NT2/D1 (cell line): ENCODE data around the gene OR13G1.

Experiments
- DNase-seq: peaks from one replicate; pipeline ENCODE4 v3.0.0-alpha.2; 2011; ENCODE audit warnings: low read depth, low spot score
- H3K27me3 ChIP-seq: 2 replicates; pipeline ENCODE4 v1.6.0; 2011; ENCODE audit warnings: mild to moderate bottlenecking; ENCODE audit not compliant: insufficient read length, insufficient read depth
- H3K36me3 ChIP-seq: 2 replicates; pipeline ENCODE4 v1.6.1; 2011; ENCODE audit warnings: mild to moderate bottlenecking, low read length, mixed read lengths; ENCODE audit not compliant: insufficient read depth, insufficient read length
- H3K4me1 ChIP-seq: 2 replicates; pipeline ENCODE4 v1.5.1; 2011; ENCODE audit not compliant: insufficient read depth, insufficient read length
- H3K4me3 ChIP-seq: 2 replicates; pipeline ENCODE4 v1.5.1; 2011; ENCODE audit warnings: low read depth; ENCODE audit not compliant: insufficient read length
- H3K9ac ChIP-seq: 2 replicates; pipeline ENCODE4 v1.6.0; 2011; ENCODE audit warnings: low read depth; ENCODE audit not compliant: insufficient read length
- H3K9me3 ChIP-seq: 2 replicates; pipeline ENCODE4 v1.5.1; 2011; ENCODE audit warnings: mild to moderate bottlenecking, low read length; ENCODE audit not compliant: insufficient read depth
- SUZ12 ChIP-seq: IDR thresholded peaks from 2 replicates; pipeline ENCODE4 v1.6.1; 2011; ENCODE audit not compliant: insufficient read length, insufficient read depth; ENCODE audit errors: extremely low read depth
- YY1 ChIP-seq: IDR thresholded peaks from 2 replicates; pipeline ENCODE4 v1.6.1; 2011; ENCODE audit not compliant: insufficient read length, insufficient read depth
- ZNF274 ChIP-seq: IDR thresholded peaks from 2 replicates; pipeline ENCODE4 v1.6.1; 2011; ENCODE audit warnings: mild to moderate bottlenecking, low read depth, low read length

The OR13G1 gene

DNA sequence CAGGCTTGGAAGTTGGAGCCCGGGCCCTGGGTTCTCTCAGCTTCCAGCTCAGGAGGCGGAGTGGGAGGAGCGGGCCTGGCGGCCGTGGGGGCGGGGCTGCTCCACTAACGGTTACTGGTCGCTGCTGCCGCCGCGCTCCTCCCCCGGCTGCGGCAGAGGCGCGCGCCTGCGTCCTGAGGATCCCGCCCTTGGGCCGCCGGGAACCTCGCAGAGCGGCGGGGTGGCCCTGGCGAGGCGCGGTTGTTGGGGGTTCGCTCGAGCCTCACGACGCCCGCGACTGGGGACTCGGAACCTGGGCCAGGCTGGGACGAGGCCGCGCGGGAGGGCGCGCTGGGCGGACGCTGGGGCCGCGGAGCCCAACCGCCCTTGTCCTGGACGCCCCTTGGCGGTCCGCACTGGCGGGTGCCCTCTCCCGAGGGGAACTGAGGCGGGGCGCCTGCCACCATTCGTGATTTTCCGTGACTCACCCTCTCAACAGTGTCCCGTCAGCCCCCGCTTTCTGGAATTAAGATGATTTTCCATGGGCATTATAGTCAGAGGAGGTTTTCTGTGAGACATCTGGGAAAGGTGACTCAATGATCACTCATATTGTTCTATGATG, 40.1 kb downstream of the OR13G1 start:
- Histone ChIP-seq H3K9me3 (no peaks in the 10 kb centered on the region), H3K27me3 (no peaks in the 10 kb centered on the region), H3K4me3 (no peak overlapping the region), H3K9ac (no peak overlapping the region), H3K4me1 (no peaks in the 10 kb centered on the region), H3K36me3 (no peaks in the 10 kb centered on the region)
- no peak for DNase-seq
- no peak for TF ChIP-seq SUZ12
- no peak for TF ChIP-seq YY1
- no peak for TF ChIP-seq ZNF274

DNA sequence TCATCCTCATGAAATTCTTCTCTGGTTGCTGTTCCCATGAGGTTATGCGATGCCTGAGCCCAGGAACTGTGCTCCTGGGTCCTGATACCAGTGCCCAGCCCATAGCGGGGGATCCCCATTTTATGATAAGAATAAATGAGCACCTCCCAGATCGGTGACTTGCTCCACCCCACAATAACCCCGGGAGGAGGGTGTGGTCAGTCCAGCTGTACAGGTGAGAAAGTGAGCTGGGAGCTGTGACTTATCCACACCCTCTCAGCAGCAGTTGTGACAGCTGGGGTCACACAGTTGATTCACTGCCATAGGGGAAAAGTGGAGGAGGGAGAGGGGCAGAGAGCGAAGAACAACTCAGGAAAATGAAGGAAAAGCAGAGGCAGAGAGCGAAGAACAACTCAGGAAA, 40.8 kb downstream of the OR13G1 start:
- Histone ChIP-seq H3K9me3 (no peaks in the 10 kb centered on the region), H3K4me1 (no peaks in the 10 kb centered on the region), H3K36me3 (no peaks in the 10 kb centered on the region), H3K9ac (no peak overlapping the region), H3K27me3 (no peaks in the 10 kb centered on the region), H3K4me3 (no peak overlapping the region)
- TF ChIP-seq SUZ12 (no peak), ZNF274 (no peak), YY1 (no peak)
- DNase-seq = no peak

DNA sequence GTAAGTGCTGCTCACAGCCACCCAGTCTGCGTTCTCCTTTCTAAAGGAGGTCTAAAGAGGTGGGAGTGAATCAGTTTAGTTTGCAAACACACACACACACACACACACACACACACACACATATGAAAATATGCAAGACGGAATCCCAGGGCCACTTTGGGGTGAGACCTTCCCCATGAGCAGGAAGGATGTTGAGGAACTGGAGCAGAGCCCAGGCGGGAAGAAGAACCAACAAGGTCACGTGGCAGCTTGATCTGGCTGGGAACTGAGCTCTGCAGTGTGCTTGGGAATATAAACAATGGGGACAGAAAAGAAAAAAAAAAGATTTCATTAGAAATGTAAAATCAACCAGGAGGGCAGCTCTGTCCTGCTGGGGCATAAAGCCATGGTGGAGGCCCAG, 41.5 kb downstream of the OR13G1 start:
- no peaks in the 10 kb centered on the region for H3K36me3 ChIP-seq
- TF ChIP-seq SUZ12 = no peak
- no peak for TF ChIP-seq YY1
- TF ChIP-seq ZNF274 = no peak
- H3K9me3 ChIP-seq = no peaks in the 10 kb centered on the region
- H3K4me1 ChIP-seq = no peaks in the 10 kb centered on the region
- no peak overlapping the region for H3K4me3 ChIP-seq
- no peak for DNase-seq
- no peak overlapping the region for H3K9ac ChIP-seq
- H3K27me3 ChIP-seq = no peaks in the 10 kb centered on the region

DNA sequence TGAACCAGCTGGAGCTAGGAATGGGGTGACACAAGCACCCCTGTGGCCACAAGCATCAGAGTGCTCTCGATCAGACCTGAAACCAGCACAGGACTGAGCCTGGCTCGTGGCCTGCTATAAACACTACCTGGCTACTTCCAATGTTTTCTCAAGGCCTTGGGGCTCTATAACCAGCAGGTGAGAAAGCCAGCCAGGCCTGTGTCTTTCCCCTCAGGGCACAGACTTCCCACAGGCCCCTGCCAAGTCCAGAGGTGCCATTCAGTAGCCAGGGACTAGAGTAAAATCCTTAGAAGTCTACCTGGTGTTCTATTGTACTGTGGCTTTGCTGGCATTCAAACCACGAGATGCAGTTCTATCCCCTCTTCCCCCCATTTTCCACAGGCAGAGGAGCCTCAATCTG, 51.6 kb downstream of the OR13G1 start:
- Histone ChIP-seq H3K36me3 (no peaks in the 10 kb centered on the region), H3K9me3 (no peaks in the 10 kb centered on the region), H3K9ac (no peak overlapping the region), H3K27me3 (no peaks in the 10 kb centered on the region), H3K4me3 (no peak overlapping the region), H3K4me1 (no peaks in the 10 kb centered on the region)
- no peak for TF ChIP-seq YY1
- no peak for TF ChIP-seq SUZ12
- no peak for TF ChIP-seq ZNF274
- no peak for DNase-seq
